Esophagus squamous epithelium (tissue), 5 donors: Measurements from ENCODE around the gene HECTD4. TPM values are rescaled to one million over a fixed set of nuclear protein-coding genes. Genes with fewer than 3 reads are reported as not detected.
"Not testable (repeated sequence)": the region's sequence is repeated elsewhere in the genome, so short reads cannot be mapped to it uniquely, and the experiment has no call there.

Experiments used
- DNase-seq: peaks from one replicate; lab custom pipeline; 2025; lab: John Stamatoyannopoulos, UW
- H3K27ac ChIP-seq, 4 donors: fragments of 200-600 bp; sonication (generic); one replicate each; pipeline ENCODE4 v1.5.1; 2016 to 2019; ENCODE audit warnings: mild to moderate bottlenecking in 1 of 4
- H3K27me3 ChIP-seq, 4 donors: fragments of 200-600 bp; sonication (generic); 1 replicate in 3 of 4; 2 replicates in 1 of 4; pipeline versions ENCODE4 v1.5.1 to v1.6.0; 2017 to 2021; ENCODE audit warnings: antibody characterized with exemption in 1 of 4
- H3K36me3 ChIP-seq, 3 donors: fragments of 200-600 bp; sonication (generic); one replicate each; pipeline ENCODE4 v1.5.1; 2016 to 2019
- H3K4me1 ChIP-seq, 3 donors: fragments of 200-600 bp; sonication (generic); one replicate each; pipeline ENCODE4 v1.5.1; 2017 to 2019
- H3K4me3 ChIP-seq, 4 donors: fragments of 200-600 bp; sonication (generic); 1 replicate in 3 of 4; 2 replicates in 1 of 4; pipeline ENCODE4 v1.5.1; 2016 to 2019; ENCODE audit warnings: mild to moderate bottlenecking in 2 of 4, moderate library complexity in 1 of 4
- H3K9me3 ChIP-seq, 3 donors: fragments of 200-600 bp; sonication (generic); one replicate each; pipeline ENCODE4 v1.5.1; 2016 to 2019
- CTCF ChIP-seq, 6 experiments: fragments of 450-650 bp in 4 of 6; fragments of 200-600 bp in 2 of 6; sonication (generic) in 2 of 6; IDR thresholded peaks; one replicate each; pipeline ENCODE4 v1.5.1; 2016 to 2019; ENCODE audit warnings: antibody characterized with exemption in 6 of 6, mild to moderate bottlenecking in 4 of 6, moderate library complexity in 4 of 6
- POLR2A ChIP-seq, 4 donors: fragments of 450-650 bp; IDR thresholded peaks; one replicate each; pipeline ENCODE4 v1.6.1; 2017; ENCODE audit warnings: antibody characterized with exemption in 4 of 4, mild to moderate bottlenecking in 4 of 4, moderate library complexity in 3 of 4
- WGBS, 2 donors: methylation state at CpG; one replicate each; pipeline ENCODE4 v1.1.5; 2018; 5-methylcytosine and 5-hydroxymethylcytosine counted together
- intact Hi-C: fragments of 100-400 bp; cut with DNase I; formaldehyde crosslinking; loops from one replicate; pipeline ENCODE4 v1.15.0; 2022
- total RNA-seq, 4 donors: library from RNA; depleted of rRNA; stranded (reverse); fragments of >200 nt; gene quantifications; one replicate each; pipeline ENCODE4 v1.1.0, GENCODE V29; 2016
- donor health status: DM: yes; HTN: yes; CAD: no.

The HECTD4 gene
- total RNA-seq, 4 donors from 2014 or later: 15.4 to 53.4 (median 33.4) TPM

GRCh38 chr12:112226768-112227167 lies 155.5 kb downstream of the HECTD4 start:
- Histone ChIP-seq H3K36me3 (peaks cover 12 to 100% (median 15%) of the 10 kb centered on the region in 3 donors), H3K4me3 (no peak overlapping the region), H3K27ac (no peak overlapping the region), H3K27me3 (no peaks in the 10 kb centered on the region), H3K4me1 (no peaks in the 10 kb centered on the region), H3K9me3 (no peaks in the 10 kb centered on the region)
- no peak for TF ChIP-seq CTCF (IDR thresholded peaks at IDR 0.05)
- no peak for TF ChIP-seq POLR2A (IDR thresholded peaks at IDR 0.05)
- intact Hi-C loops: no loop called here
- DNase-seq: no peak
- 80 to 89% methylated on average over 3 of the region's 3 CpGs for whole genome bisulfite sequencing, 2 donors

- 92 to 93% methylated on average over 7 of the region's 7 CpGs for WGBS, 2 donors
- H3K9me3 ChIP-seq, intact Hi-C loops, H3K27ac ChIP-seq, H3K4me3 ChIP-seq, DNase-seq, H3K27me3 ChIP-seq, H3K4me1 ChIP-seq: not testable (repeated sequence)
- peaks cover 6 to 93% (median 10%) of the 10 kb centered on the region in 3 donors for H3K36me3 ChIP-seq
Observed at GRCh38 chr12:112220628-112221027, 161.6 kb downstream of the HECTD4 start.

- intact Hi-C loops: no loop called here
- peaks cover 6 to 93% (median 10%) of the 10 kb centered on the region in 3 donors for H3K36me3 ChIP-seq
- H3K4me1 ChIP-seq: no peaks in the 10 kb centered on the region
- DNase-seq: no peak
- H3K27ac ChIP-seq: no peak overlapping the region
- 86 to 87% methylated on average over 9 to 11 of the region's 11 CpGs for WGBS, 2 donors
- no peaks in the 10 kb centered on the region for H3K27me3 ChIP-seq
- no peaks in the 10 kb centered on the region for H3K9me3 ChIP-seq
- H3K4me3 ChIP-seq: no peak overlapping the region
- TF ChIP-seq POLR2A (IDR thresholded peaks at IDR 0.05): no peak
- no peak for TF ChIP-seq CTCF (IDR thresholded peaks at IDR 0.05)
Observed at GRCh38 chr12:112219195-112219594, 163.0 kb downstream of the HECTD4 start.

- Histone ChIP-seq H3K9me3 (no peaks in the 10 kb centered on the region), H3K4me1 (no peaks in the 10 kb centered on the region), H3K27ac (no peak overlapping the region), H3K4me3 (no peak overlapping the region), H3K27me3 (no peaks in the 10 kb centered on the region), H3K36me3 (peaks cover 6 to 93% (median 10%) of the 10 kb centered on the region in 3 donors)
- no peak for DNase-seq
- no peak for TF ChIP-seq POLR2A (IDR thresholded peaks at IDR 0.05)
- TF ChIP-seq CTCF (IDR thresholded peaks at IDR 0.05): no peak
- 68 to 69% methylated on average over 3 of the region's 3 CpGs for WGBS, 2 donors
- intact Hi-C loops: no loop called here
Observed at GRCh38 chr12:112218150-112218549, 164.1 kb downstream of the HECTD4 start.

GRCh38 chr12:112217647-112218046 lies 164.6 kb downstream of the HECTD4 start:
- H3K27me3 ChIP-seq: no peaks in the 10 kb centered on the region
- peaks cover 2 to 93% (median 10%) of the 10 kb centered on the region in 3 donors for H3K36me3 ChIP-seq
- H3K4me3 ChIP-seq: no peak overlapping the region
- H3K4me1 ChIP-seq: no peaks in the 10 kb centered on the region
- no peak overlapping the region for H3K27ac ChIP-seq
- TF ChIP-seq POLR2A (IDR thresholded peaks at IDR 0.05) (no peak), CTCF (IDR thresholded peaks at IDR 0.05) (no peak)
- DNase-seq: no peak
- no peaks in the 10 kb centered on the region for H3K9me3 ChIP-seq
- intact Hi-C loops: no loop called here

GRCh38 chr12:112216223-112216622 lies 166.0 kb downstream of the HECTD4 start:
- Histone ChIP-seq H3K4me3 (no peak overlapping the region), H3K4me1 (no peaks in the 10 kb centered on the region), H3K9me3 (no peaks in the 10 kb centered on the region), H3K27me3 (no peaks in the 10 kb centered on the region), H3K36me3 (peaks cover 9 to 96% (median 10%) of the 10 kb centered on the region in 3 donors), H3K27ac (no peak overlapping the region)
- DNase-seq: no peak
- TF ChIP-seq CTCF (IDR thresholded peaks at IDR 0.05): no peak
- no peak for TF ChIP-seq POLR2A (IDR thresholded peaks at IDR 0.05)
- 96 to 100% methylated on average over 6 to 7 of the region's 7 CpGs for WGBS, 2 donors
- intact Hi-C loops: no loop called here
